Neural cell (in vitro differentiated cells): ENCODE measurements around the gene SPOCK3. TPM values are rescaled to one million over a fixed set of nuclear protein-coding genes. Genes with fewer than 3 reads are reported as not detected.

Experiments used
- H2AFZ ChIP-seq: fragments of 200-600, 300-800 bp; sonication (generic), shearing (Covaris generic); 2 replicates; pipeline ENCODE4 v1.6.0; 2014; ENCODE audit warnings: low read depth, mild to moderate bottlenecking, antibody characterized with exemption, low read length, moderate library complexity
- H3F3A ChIP-seq: fragments of 200-600 bp; shearing (Covaris generic); 2 replicates; pipeline ENCODE4 v1.6.1; 2016; ENCODE audit warnings: mild to moderate bottlenecking, moderate library complexity, mixed read lengths, antibody characterized with exemption, low read length; ENCODE audit not compliant: insufficient read depth, poor library complexity, severe bottlenecking
- H3K27ac ChIP-seq: fragments of 200-600, 300-800 bp; sonication (generic), shearing (Covaris generic); 2 replicates; pipeline ENCODE4 v1.5.1; 2014; ENCODE audit warnings: mild to moderate bottlenecking, low read length, moderate library complexity
- H3K27me3 ChIP-seq: fragments of 300-800, 200-600 bp; sonication (generic), shearing (Covaris generic); 2 replicates; pipeline ENCODE4 v1.6.0; 2014; ENCODE audit warnings: mild to moderate bottlenecking, low read depth, low read length, moderate library complexity; ENCODE audit not compliant: insufficient read depth
- H3K36me3 ChIP-seq: fragments of 300-800, 200-600 bp; sonication (generic), shearing (Covaris generic); 2 replicates; pipeline ENCODE4 v1.5.1; 2014; ENCODE audit warnings: mild to moderate bottlenecking, antibody characterized with exemption, low read length, moderate library complexity; ENCODE audit not compliant: insufficient read depth
- H3K4me2 ChIP-seq: fragments of 300-800, 200-600 bp; sonication (generic), shearing (Covaris generic); 2 replicates; pipeline ENCODE4 v1.6.0; 2014; ENCODE audit warnings: mild to moderate bottlenecking, low read length
- H3K4me3 ChIP-seq: fragments of 300-800, 200-600 bp; sonication (generic), shearing (Covaris generic); 2 replicates; pipeline ENCODE4 v1.5.1; 2014; ENCODE audit warnings: mild to moderate bottlenecking, low read length, moderate library complexity
- H3K79me2 ChIP-seq: fragments of 200-600 bp; shearing (Covaris generic); replicated peaks from 2 replicates; pipeline ENCODE4 v1.6.0; 2014; ENCODE audit warnings: mild to moderate bottlenecking, low read length, moderate library complexity; ENCODE audit not compliant: insufficient read depth
- H3K9ac ChIP-seq: fragments of 300-800, 200-600 bp; sonication (generic), shearing (Covaris generic); 2 replicates; pipeline ENCODE4 v1.6.1; 2016; ENCODE audit warnings: mild to moderate bottlenecking, low read length, mixed read lengths
- H3K9me2 ChIP-seq: fragments of 200-600 bp; shearing (Covaris generic); 2 replicates; pipeline ENCODE4 v1.6.1; 2016; ENCODE audit warnings: mild to moderate bottlenecking, low read length, mixed read lengths; ENCODE audit not compliant: insufficient read depth
- H3K9me3 ChIP-seq: fragments of 200-600, 300-800 bp; sonication (generic), shearing (Covaris generic); 2 replicates; pipeline ENCODE4 v1.6.1; 2016; ENCODE audit warnings: mild to moderate bottlenecking, mixed run types, low read length, moderate library complexity, mixed read lengths
- H4K20me1 ChIP-seq: fragments of 200-600 bp; shearing (Covaris generic); 2 replicates; pipeline ENCODE4 v1.6.1; 2016; ENCODE audit warnings: mild to moderate bottlenecking, mixed run types; ENCODE audit not compliant: insufficient read depth
- CTCF ChIP-seq: fragments of 450-650 bp; IDR thresholded peaks from 2 replicates; pipeline ENCODE4 v1.5.1; 2014; ENCODE audit warnings: antibody characterized with exemption, mild to moderate bottlenecking, moderate library complexity; ENCODE audit not compliant: poor library complexity, severe bottlenecking
- EP300 ChIP-seq: fragments of 450-650 bp; conservative IDR thresholded peaks from 2 replicates; pipeline ENCODE4 v1.6.1; 2014; ENCODE audit warnings: antibody characterized with exemption, mild to moderate bottlenecking, moderate library complexity; ENCODE audit not compliant: poor library complexity, severe bottlenecking
- EZH2 ChIP-seq: fragments of 200-600, 300-800 bp; shearing (Covaris generic), sonication (generic); IDR thresholded peaks from 2 replicates; pipeline ENCODE4 v1.6.1; 2014; ENCODE audit warnings: antibody characterized with exemption, low read length, borderline replicate concordance, mild to moderate bottlenecking; ENCODE audit not compliant: insufficient read depth, poor library complexity, severe bottlenecking
- MXI1 ChIP-seq: fragments of 450-650 bp; conservative IDR thresholded peaks from 2 replicates; pipeline ENCODE4 v1.6.1; 2014; ENCODE audit warnings: antibody characterized with exemption, mild to moderate bottlenecking; ENCODE audit not compliant: poor library complexity, severe bottlenecking
- POLR2AphosphoS5 ChIP-seq: IDR thresholded peaks from 2 replicates; pipeline ENCODE4 v1.6.1; 2012
- RAD21 ChIP-seq: fragments of 450-650 bp; conservative IDR thresholded peaks from 2 replicates; pipeline ENCODE4 v1.6.1; 2014; ENCODE audit warnings: antibody characterized with exemption, mild to moderate bottlenecking, moderate library complexity
- REST ChIP-seq: IDR thresholded peaks from 2 replicates; pipeline ENCODE4 v1.6.1; 2012; ENCODE audit warnings: borderline replicate concordance
- SMC3 ChIP-seq: fragments of 450-650 bp; conservative IDR thresholded peaks from 2 replicates; pipeline ENCODE4 v1.6.1; 2014; ENCODE audit warnings: antibody characterized with exemption, mild to moderate bottlenecking, moderate library complexity; ENCODE audit not compliant: poor library complexity
- TAF1 ChIP-seq: IDR thresholded peaks from 2 replicates; pipeline ENCODE4 v1.6.1; 2012; ENCODE audit warnings: low read depth
- polyA plus RNA-seq: library from polyadenylated mRNA; depleted of rRNA; stranded (reverse); fragments of >200 nt; gene quantifications from 2 replicates; pipeline ENCODE4 v1.2.3, GENCODE V29; 2014

Gene SPOCK3
- polyA plus RNA-seq, 1 donor from 2014 or later = 7.9 TPM

GRCh38 chr4:167109859-167110258 lies 124.4 kb downstream of the SPOCK3 start:
- Histone ChIP-seq H3K27ac (no peak overlapping the region), H3K4me2 (no peak overlapping the region), H3K9me3 (no peaks in the 10 kb centered on the region), H2AFZ (no peak overlapping the region), H3K27me3 (no peaks in the 10 kb centered on the region), H3K9me2 (no peaks in the 10 kb centered on the region), H3K4me3 (no peak overlapping the region), H3K9ac (no peak overlapping the region), H3F3A (no peaks in the 10 kb centered on the region), H4K20me1 (no peaks in the 10 kb centered on the region), H3K36me3 (no peaks in the 10 kb centered on the region), H3K79me2 (no peaks in the 10 kb centered on the region)
- TF ChIP-seq MXI1 = no peak
- no peak for TF ChIP-seq REST
- no peak for TF ChIP-seq EP300
- no peak for TF ChIP-seq TAF1
- no peak for TF ChIP-seq SMC3
- TF ChIP-seq RAD21 = no peak
- no peak for TF ChIP-seq CTCF
- TF ChIP-seq EZH2 = no peak
- no peak for TF ChIP-seq POLR2AphosphoS5

DNA sequence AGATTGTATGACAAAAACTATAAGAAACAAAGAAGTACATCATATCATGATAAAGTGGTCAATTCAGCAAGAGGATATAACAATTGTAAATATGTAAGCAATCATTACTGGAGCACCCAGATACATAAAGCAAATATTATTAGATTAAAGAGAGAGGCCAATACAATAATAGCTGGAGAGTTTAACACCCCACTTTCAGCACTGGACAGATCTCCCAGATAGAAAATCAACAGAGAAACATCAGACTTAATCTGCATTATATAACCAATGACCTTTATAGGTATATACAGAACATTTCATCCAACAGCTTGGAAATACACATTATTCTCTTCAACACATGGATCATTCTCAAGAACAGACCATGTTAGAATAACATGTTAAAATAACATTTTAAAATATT lies 128.4 kb downstream of the SPOCK3 start:
- H2AFZ ChIP-seq = no peak overlapping the region
- H3K36me3 ChIP-seq = no peaks in the 10 kb centered on the region
- no peaks in the 10 kb centered on the region for H3K27me3 ChIP-seq
- H3K9ac ChIP-seq = no peak overlapping the region
- no peaks in the 10 kb centered on the region for H3F3A ChIP-seq
- H3K4me3 ChIP-seq = no peak overlapping the region
- TF ChIP-seq RAD21 (no peak), MXI1 (no peak), SMC3 (no peak), CTCF (no peak), EZH2 (no peak), TAF1 (no peak), EP300 (no peak), POLR2AphosphoS5 (no peak), REST (no peak)
- H4K20me1 ChIP-seq = no peaks in the 10 kb centered on the region
- H3K79me2 ChIP-seq = no peaks in the 10 kb centered on the region
- H3K9me3 ChIP-seq = no peaks in the 10 kb centered on the region
- H3K27ac ChIP-seq = no peak overlapping the region
- no peaks in the 10 kb centered on the region for H3K9me2 ChIP-seq
- H3K4me2 ChIP-seq = no peak overlapping the region
